Measurements from ENCODE around the gene TUBA8. TPM values are rescaled to one million over a fixed set of nuclear protein-coding genes. Genes with fewer than 3 reads are reported as not detected.

TUBA8 gene
- total and polyA plus RNA-seq, 3 donors from 2014 or later, result 17.2 to 66.6 (median 60.5) TPM

Small RNA genes lying within 50 kb of the gene (small RNA-seq; reads per million reads assigned to genes)
- gene AC016027.5, result 0 reads per million in 2 donors

Other genes starting within 250 kb of the TUBA8 start
- 100 to 1,000 TPM; 103 to 106 TPM for gene MICAL3, start 86.2 kb upstream of the TUBA8 start, total RNA-seq
- 104 TPM for gene MICAL3, start 86.2 kb upstream of the TUBA8 start, polyA plus RNA-seq (ENCODE audit: insufficient read depth, low read depth, low replicate concordance)
- gene PEX26, start 32.8 kb upstream of the TUBA8 start, total RNA-seq, result 10 to 100 TPM; 29.1 to 33.4 TPM
- gene PEX26, start 32.8 kb upstream of the TUBA8 start, polyA plus RNA-seq (ENCODE audit: insufficient read depth, low read depth, low replicate concordance), result 16.8 TPM
- gene USP18, start 39.4 kb downstream of the TUBA8 start, total RNA-seq, result 1 to 10 TPM; 5.9 to 6.8 TPM
- gene USP18, start 39.4 kb downstream of the TUBA8 start, polyA plus RNA-seq (ENCODE audit: insufficient read depth, low read depth, low replicate concordance), result 5.4 TPM

All from testis (tissue), 3 donors.